NOMO-1 treated with DMSO at 0.1 percent for 48 hours (cell line): ENCODE results near the gene TTC34.

Experiments
- DNase-seq: peaks from one replicate; lab custom pipeline; 2025; ENCODE audit not compliant: unreplicated experiment; lab: John Stamatoyannopoulos, UW

The TTC34 gene

GRCh38 chr1:2830761-2831425, 29.4 kb upstream of the TTC34 start:
- DNase-seq = no peak

GRCh38 chr1:2829846-2830615, 28.5 kb upstream of the TTC34 start:
- no peak for DNase-seq

- no peak for DNase-seq
Observed at GRCh38 chr1:2828586-2829250, 27.2 kb upstream of the TTC34 start.

GRCh38 chr1:2826736-2827292, 25.3 kb upstream of the TTC34 start:
- no peak for DNase-seq

- DNase-seq = no peak
Observed at GRCh38 chr1:2826316-2826715, 24.8 kb upstream of the TTC34 start.

- DNase-seq = no peak
Observed at GRCh38 chr1:2825487-2826189, 24.1 kb upstream of the TTC34 start.

- DNase-seq = no peak
Observed at GRCh38 chr1:2824999-2825398, 23.5 kb upstream of the TTC34 start.

GRCh38 chr1:2823921-2824610, 22.6 kb upstream of the TTC34 start:
- DNase-seq = no peak

GRCh38 chr1:2822621-2823145, 21.2 kb upstream of the TTC34 start:
- DNase-seq = no peak

GRCh38 chr1:2821966-2822620, 20.6 kb upstream of the TTC34 start:
- DNase-seq = no peak

GRCh38 chr1:2821373-2821955, 20.0 kb upstream of the TTC34 start:
- no peak for DNase-seq

- no peak for DNase-seq
Observed at GRCh38 chr1:2820731-2821372, 19.4 kb upstream of the TTC34 start.

GRCh38 chr1:2819831-2820730, 18.6 kb upstream of the TTC34 start:
- no peak for DNase-seq

- no peak for DNase-seq
Observed at GRCh38 chr1:2819429-2819828, 17.9 kb upstream of the TTC34 start.

GRCh38 chr1:2817784-2818564, 16.5 kb upstream of the TTC34 start:
- DNase-seq = no peak

GRCh38 chr1:2816786-2817185, 15.3 kb upstream of the TTC34 start:
- DNase-seq = no peak

GRCh38 chr1:2815551-2815950, 14.1 kb upstream of the TTC34 start:
- DNase-seq = no peak
